Measurements from ENCODE around the gene AFDN. TPM values are rescaled to one million over a fixed set of nuclear protein-coding genes. Genes with fewer than 3 reads are reported as not detected.

Gene AFDN
- total and polyA plus RNA-seq, 2 of the 8 experiments (the other 6 are each of a cell fraction or from before 2014, with no cell fraction given), result 53.4 to 192 TPM

- Histone ChIP-seq H4K91ac (replicated peaks; ENCODE audit: insufficient read length, low read length) (no peak overlapping the region), H2AFZ (ENCODE audit: low read length) (no peak overlapping the region), H3K23ac (ENCODE audit: insufficient read length) (no peak overlapping the region), H2BK15ac (ENCODE audit: low read length) (no peak overlapping the region), H2AK5ac (ENCODE audit: low read depth, low read length) (no peak overlapping the region), H3K4me1 (replicated peaks in 1 of 4; ENCODE audit: control insufficient read depth in 3 of 4, insufficient read depth in 4 of 4, low read length in 3 of 4) (no peaks in the 10 kb centered on the region), H3K18ac (ENCODE audit: extremely low read depth, low read length) (no peak overlapping the region), H3K9me3 (ENCODE audit: insufficient read depth in 2 of 2, low read depth in 1 of 2, low read length in 1 of 2) (no peaks in the 10 kb centered on the region), H3K14ac (ENCODE audit: insufficient read length) (no peak overlapping the region), H3K9ac (replicated peaks in 1 of 4; ENCODE audit: extremely low read depth in 1 of 4, low read depth in 3 of 4, low read length in 3 of 4) (no peak overlapping the region), H3K56ac (replicated peaks; ENCODE audit: insufficient read length, low read depth, low read length) (no peak overlapping the region), H3K4me3 (ENCODE audit: extremely low read depth in 1 of 4, insufficient read depth in 2 of 4, low read depth in 3 of 4, low read length in 4 of 4) (no peak overlapping the region), H2BK5ac (ENCODE audit: low read depth, low read length) (no peak overlapping the region), H3K79me1 (ENCODE audit: low read depth, low read length) (peaks cover 4% of the 10 kb centered on the region; the same call in 1 of the 2 replicates), H3K4me2 (ENCODE audit: insufficient read depth in 1 of 2, low read depth in 2 of 2, low read length in 2 of 2) (no peak overlapping the region), H4K8ac (ENCODE audit: extremely low read depth, insufficient read depth, low read length) (no peak overlapping the region), H2BK120ac (replicated peaks; ENCODE audit: low read depth, low read length) (no peak overlapping the region), H2BK20ac (ENCODE audit: low read length) (no peak overlapping the region), H2BK12ac (ENCODE audit: low read depth, low read length) (no peak overlapping the region), H4K20me1 (replicated peaks in 1 of 2; ENCODE audit: control insufficient read depth in 1 of 2, insufficient read depth in 2 of 2, low read length in 2 of 2) (peaks cover 4 to 6% of the 10 kb centered on the region in 2 experiments), H3K27me3 (replicated peaks in 1 of 4; ENCODE audit: control insufficient read depth in 3 of 4, extremely low read depth in 1 of 4, insufficient read depth in 3 of 4, low read length in 3 of 4) (no peaks in the 10 kb centered on the region), H3K27ac (ENCODE audit: low read depth, low read length) (no peak overlapping the region), H3K36me3 (ENCODE audit: control insufficient read depth in 2 of 4, insufficient read depth in 4 of 4, low read length in 3 of 4) (peaks cover 2 to 43% (median 24%) of the 10 kb centered on the region in 4 experiments; a peak in 7 of 8 replicates), H3K79me2 (ENCODE audit: control insufficient read depth in 1 of 2, insufficient read depth in 2 of 2, low read length in 2 of 2) (peaks cover 0 to 7% of the 10 kb centered on the region in 2 experiments; a peak in 2 of 4 replicates), H4K5ac (ENCODE audit: insufficient read length, low read depth, low read length) (no peak overlapping the region), H3K4ac (replicated peaks; ENCODE audit: insufficient read length, low read depth, low read length) (no peak overlapping the region), H3K23me2 (ENCODE audit: low read depth, low read length) (no peaks in the 10 kb centered on the region)
- no peak for DNase-seq (ENCODE audit: low read depth in 1 of 2, low spot score in 2 of 2)
- POLR2A ChIA-PET (ENCODE audit: partially characterized antibody), result no interaction called here
- CTCF ChIA-PET (ENCODE audit: partially characterized antibody), result interaction anchor here (1.0 to 1.4 kb wide), 3 partner anchors 9 to 270 kb away, joined by 3 read pairs; no protein-coding TSS in a partner anchor
- no peak for FAIRE-seq
- 95% methylated on average over 5 of the region's 5 CpGs; no CpG with 5 or more reads in 1 of the 2 experiments for WGBS, 2 experiments (ENCODE audit: extremely low coverage in 1 of 2, insufficient coverage in 1 of 2, insufficient read length in 1 of 2, insufficient replicate concordance in 2 of 2, low coverage in 1 of 2, low lambda C conversion rate in 2 of 2, missing lambda C conversion rate in 1 of 2)
- no peak for TF ChIP-seq CEBPB (IDR thresholded peaks at IDR 0.05; ENCODE audit: low read depth, low read length)
- TF ChIP-seq GTF2F1 (IDR thresholded peaks at IDR 0.05; ENCODE audit: borderline replicate concordance, low read depth, low read length), result no peak
- TF ChIP-seq SP2 (IDR thresholded peaks at IDR 0.05; ENCODE audit: low read length), result no peak
- TF ChIP-seq CBX5 (IDR thresholded peaks at IDR 0.05; ENCODE audit: low read depth, low read length), result no peak
- TF ChIP-seq FOSL1 (IDR thresholded peaks at IDR 0.05; ENCODE audit: insufficient read depth, low read depth, low read length), result no peak
- no peak for TF ChIP-seq TEAD4 (IDR thresholded peaks at IDR 0.05; ENCODE audit: low read depth, low read length)
- no peak for TF ChIP-seq RAD21 (IDR thresholded peaks at IDR 0.05 in 1 of 2, conservative IDR thresholded peaks at IDR 0.05 in 1 of 2; ENCODE audit: low read depth in 2 of 2, low read length in 2 of 2)
- TF ChIP-seq CREB1 (IDR thresholded peaks at IDR 0.05), result no peak
- TF ChIP-seq SP1 (IDR thresholded peaks at IDR 0.05; ENCODE audit: low read depth, low read length), result no peak
- no peak for TF ChIP-seq BACH1 (IDR thresholded peaks at IDR 0.05; ENCODE audit: low read length)
These were observed 136.0 kb downstream of the AFDN start for GRCh38 chr6:167962711-167963110.

Data from H1 (cell line).